Germinal center (tissue), 1 donor: ENCODE measurements around the gene SNX1.
A peak's percentile ranks its signal among the peaks of the same experiment; 100 is the strongest.

Source experiments
- DNase-seq: peaks from one replicate; pipeline ENCODE4 v3.0.0; 2012; ENCODE audit warnings: mixed read lengths, low spot score

The SNX1 gene

GRCh38 chr15:64146520-64146884 is 50.7 kb downstream of the SNX1 start:
- no peak for DNase-seq

GRCh38 chr15:64146885-64147681 is 51.3 kb downstream of the SNX1 start:
- no peak for DNase-seq

- DNase-seq, result no peak
Observed at GRCh38 chr15:64148168-64148567, 52.4 kb downstream of the SNX1 start.

GRCh38 chr15:64148581-64148980 is 52.8 kb downstream of the SNX1 start:
- no peak for DNase-seq

- DNase-seq, result no peak
Observed at GRCh38 chr15:64149424-64149823, 53.6 kb downstream of the SNX1 start.

GRCh38 chr15:64149893-64150578 is 54.3 kb downstream of the SNX1 start:
- peak; percentile 45 for DNase-seq

- DNase-seq, result peak; percentile 69
Observed at GRCh38 chr15:64151727-64152506, 56.1 kb downstream of the SNX1 start, which contains the start of gene SNX22. Gene SNX22, plus strand, starts transcription at chr15:64151731. Its CDS starts 45 bp downstream, at chr15:64151776.

- DNase-seq, result peak; percentile 76
Observed at GRCh38 chr15:64152507-64153387, 57.0 kb downstream of the SNX1 start.

- DNase-seq, result peak; percentile 93
Observed at GRCh38 chr15:64153480-64154367, 57.9 kb downstream of the SNX1 start.

- no peak for DNase-seq
Observed at GRCh38 chr15:64155802-64156651, 60.2 kb downstream of the SNX1 start.

- DNase-seq, result no peak
Observed at GRCh38 chr15:64156652-64157331, 61.0 kb downstream of the SNX1 start.

GRCh38 chr15:64157599-64158125 is 61.9 kb downstream of the SNX1 start:
- DNase-seq, result no peak

GRCh38 chr15:64158363-64159134 is 62.8 kb downstream of the SNX1 start:
- no peak for DNase-seq

GRCh38 chr15:64161688-64162477 is 66.1 kb downstream of the SNX1 start:
- no peak for DNase-seq

- DNase-seq, result no peak
Observed at GRCh38 chr15:64162478-64162868, 66.7 kb downstream of the SNX1 start.

- DNase-seq, result peak; percentile 96
Observed at GRCh38 chr15:64162869-64163658, 67.3 kb downstream of the SNX1 start, which contains the start of gene PPIB. Gene PPIB, minus strand, starts transcription at chr15:64163022. Its CDS starts 36 bp downstream, at chr15:64162986.
